ENCODE data around the gene ADAMTS6.

The ADAMTS6 gene

DNA sequence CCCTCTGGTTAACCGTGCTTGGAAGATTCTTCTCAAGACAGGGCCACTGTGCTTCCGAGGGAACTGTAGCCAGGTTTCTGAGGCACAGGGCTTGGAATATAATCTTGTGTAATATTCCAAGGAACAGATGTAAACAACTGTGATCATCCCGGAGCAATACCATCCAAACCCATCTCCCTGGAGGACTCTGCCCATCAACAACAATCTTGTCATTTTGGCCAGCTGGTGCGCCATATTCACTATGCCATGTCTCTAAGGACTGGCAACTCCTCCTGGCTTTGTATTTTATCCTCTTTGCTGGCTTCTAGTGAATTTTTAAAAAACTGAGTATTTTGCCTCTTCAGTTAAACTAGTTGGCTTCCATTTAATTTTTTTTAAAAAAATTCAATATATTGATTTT is 349.3 kb downstream of the ADAMTS6 start:
- DNase-seq = no peak

DNA sequence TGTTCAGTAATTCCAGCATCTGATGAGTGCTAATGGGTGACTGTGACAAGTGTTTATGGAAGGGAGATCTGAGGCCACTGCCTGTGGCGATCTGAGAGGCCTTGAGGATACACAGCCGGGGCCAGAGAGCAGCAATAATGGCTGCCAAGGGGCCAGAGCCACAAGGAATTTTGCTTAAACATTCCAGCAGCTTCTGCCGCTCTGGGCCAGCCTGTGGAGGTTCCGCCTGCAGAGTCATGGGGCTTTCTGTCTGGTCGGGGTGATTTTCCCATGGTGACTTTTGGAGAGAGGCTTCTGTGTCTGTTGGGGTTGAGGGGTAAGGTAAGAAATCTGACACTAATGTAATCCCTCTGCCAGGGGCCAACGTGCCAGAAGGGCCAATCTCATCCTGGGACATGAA is 353.5 kb downstream of the ADAMTS6 start:
- no peak for DNase-seq

DNA sequence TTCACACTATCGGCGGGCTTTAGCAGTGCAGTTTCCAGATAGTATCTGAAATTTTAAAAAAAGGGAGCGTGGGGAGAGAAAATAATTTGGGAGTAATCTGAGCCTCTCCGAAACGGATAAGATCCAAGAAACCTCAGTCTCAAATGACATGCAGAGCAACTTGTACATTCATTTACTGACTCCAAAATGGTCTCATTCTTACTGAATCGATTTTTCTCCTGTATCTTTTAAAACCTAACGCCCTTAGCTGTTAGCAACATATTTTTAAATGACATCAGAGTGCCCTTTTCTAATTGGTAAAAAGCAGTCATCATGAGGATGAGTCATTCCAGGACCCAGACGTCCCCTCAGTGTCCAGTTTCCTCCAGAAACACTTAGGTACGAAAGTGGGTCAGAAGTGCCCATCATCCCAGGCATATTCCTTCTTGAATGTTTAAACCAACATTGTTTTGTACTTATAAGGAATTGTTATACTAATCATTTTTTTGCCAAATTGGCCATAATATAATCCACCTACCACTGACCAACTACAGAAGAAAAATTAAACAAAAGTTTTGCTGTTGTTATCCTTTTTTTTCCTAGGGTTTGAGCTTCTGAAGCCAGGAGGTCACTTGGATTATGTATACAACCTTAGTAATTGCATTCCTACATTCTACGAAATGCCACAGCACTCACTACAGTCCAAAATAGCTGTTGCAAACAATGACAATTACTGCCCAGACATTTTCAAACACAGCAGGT is 354.4 kb downstream of the ADAMTS6 start:
- no peak for DNase-seq

DNA sequence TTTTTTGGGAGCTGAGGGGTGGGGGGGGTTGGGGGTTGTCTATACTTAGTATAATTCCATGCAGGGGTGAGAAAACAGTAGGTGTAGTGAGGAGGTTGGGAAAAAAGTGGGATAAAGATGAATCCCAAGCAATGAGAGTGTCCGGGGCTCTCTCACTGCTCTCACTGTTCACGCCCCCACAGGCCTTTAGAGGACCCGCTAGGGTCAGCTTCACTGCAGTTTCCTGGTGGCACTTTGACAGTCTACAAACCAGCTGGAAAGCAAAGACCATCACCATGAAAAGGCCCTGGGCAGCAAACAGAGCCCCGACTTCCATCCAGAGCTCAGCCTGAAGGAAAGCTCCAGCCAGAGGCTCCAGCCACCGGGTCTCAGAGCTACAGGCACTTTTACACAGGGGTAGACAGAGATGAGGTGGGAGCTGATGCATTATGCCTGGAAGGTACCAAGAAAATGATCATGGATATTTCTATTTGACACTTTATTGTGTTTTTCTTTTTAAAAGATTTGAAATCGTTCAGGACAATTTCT is 355.1 kb downstream of the ADAMTS6 start:
- no peak for DNase-seq

DNA sequence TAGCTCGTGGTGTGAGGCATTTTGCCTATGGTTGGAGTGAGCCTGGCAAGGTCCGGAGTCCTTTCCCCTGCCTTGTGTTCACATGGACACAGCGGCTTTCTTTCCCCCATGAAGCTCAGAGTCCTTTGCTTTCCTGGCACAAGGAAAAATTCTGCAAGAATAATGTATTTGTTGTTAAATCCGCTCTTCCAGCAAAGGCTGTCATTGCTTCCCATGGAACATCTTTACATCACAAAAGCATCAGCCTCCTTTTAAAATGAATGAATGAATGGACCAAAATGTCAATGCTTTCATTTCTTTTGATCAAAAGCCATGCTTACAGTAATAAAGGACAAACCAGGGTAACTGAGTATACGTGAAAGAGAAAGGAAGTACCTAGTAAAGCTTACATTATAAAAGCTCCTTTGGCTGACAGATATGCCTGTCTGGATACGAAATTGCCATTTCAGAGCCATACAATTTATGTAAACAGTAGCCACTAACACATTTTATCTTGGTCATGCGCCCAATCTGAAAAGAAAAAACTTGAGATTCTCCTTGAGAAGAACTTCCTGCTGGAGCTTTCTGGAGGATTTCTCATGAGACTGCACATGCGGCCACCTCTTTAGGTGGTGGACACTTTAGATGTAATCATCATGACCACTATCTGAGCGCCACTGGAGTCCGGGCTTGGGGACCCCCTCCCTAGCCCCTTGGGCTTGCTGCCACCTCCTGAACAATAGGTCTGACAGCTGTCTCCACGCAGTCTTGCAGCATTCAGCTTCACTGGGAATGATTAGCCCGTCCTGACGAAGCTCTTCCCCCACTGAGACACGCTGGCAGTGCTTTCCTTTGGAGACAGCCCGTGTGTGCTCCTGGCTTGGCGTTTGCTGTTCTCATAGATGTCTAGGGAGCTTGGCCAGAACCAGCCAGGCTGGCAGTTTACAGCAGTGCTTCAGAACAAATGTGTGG is 355.9 kb downstream of the ADAMTS6 start:
- DNase-seq = no peak

DNA sequence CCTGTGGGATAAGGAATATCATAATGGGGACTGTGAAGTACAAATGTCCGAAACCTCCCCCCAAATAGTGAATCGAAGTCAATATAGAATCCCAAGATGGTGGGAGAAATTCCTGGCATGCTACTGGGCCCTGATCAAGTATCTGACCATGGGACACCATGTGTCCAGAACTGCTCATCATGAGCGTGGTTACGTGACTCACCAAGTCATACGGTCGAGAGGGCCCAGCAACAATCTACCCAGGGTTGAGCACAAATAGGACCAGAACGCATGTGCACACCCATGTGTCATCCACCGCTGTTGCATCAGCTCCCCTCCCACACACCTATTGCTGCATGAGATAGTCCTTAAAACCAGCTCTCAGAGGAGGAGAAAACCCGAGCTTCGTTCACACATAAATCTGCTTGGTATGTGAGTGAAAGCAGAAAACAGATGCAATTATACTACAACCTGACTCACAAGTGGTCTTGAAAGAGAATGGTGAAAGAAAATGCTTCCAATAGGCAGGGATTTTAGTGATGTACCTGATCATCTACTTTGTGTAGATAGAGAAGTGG is 359.8 kb downstream of the ADAMTS6 start:
- no peak for DNase-seq

DNA sequence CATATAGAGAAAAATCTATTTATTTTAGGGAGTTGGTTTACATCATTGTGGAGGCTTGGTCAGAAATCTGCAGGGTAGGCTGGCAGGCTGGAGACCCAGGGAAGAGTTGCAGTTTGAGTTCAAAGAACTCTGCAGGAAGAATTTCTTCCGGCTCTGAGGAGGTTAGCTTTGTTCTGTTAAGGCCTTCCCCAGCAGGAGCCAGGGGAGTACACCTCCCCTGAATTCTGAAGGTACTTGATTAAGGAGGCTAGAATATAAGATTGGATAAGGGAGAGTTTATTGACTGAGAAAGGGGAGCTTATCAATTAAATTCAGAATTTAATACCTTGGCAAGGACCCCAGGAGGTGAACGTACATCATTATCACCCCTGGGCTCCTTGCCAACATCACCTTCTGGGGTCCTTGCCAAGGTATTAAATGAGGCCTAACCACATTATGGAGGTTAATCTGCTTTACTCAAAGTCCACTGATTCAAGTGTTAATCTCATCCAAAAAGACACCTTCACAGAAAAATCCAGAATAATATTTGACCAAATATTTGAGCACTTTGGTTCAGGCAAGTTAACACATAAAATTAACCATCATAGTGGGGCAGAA is 361.3 kb downstream of the ADAMTS6 start:
- DNase-seq = no peak

DNA sequence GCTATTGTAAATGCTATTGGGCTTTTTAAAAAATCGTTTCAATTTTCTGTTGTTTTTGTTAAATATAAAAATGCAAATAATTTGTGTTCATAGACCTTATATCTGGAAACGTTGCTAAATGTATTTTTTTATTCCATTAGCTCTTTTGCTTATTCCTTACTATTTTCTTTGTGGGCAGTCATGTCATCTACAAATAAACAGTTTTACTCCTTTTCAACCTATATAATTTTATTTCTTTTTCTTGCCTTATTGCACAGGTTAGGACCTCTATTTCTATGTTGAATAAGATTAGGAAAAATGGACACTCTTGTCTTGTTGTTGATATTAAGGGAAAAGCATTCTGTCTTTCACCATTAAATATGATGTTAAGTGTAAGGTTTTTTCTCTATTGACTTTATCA is 364.2 kb downstream of the ADAMTS6 start:
- DNase-seq = no peak

DNA sequence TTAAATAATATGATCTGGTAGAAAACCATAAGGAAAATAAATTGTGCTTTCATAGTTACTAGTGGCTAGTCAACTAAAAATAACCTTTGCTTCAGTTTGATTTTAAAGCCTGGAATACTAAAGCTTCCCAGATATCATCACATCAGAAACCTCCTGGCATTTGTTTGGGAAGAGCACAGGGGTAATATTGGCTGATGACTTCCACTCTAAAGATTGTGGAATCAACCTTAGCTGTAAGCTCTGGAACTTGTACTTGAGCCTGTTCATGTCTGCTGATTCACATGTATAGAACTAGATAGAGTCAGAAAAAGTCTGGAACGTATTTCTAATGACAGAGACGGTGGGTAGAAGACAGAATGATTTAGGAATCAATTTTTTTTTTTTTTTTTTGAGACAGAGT is 367.9 kb downstream of the ADAMTS6 start:
- no peak for DNase-seq

DNA sequence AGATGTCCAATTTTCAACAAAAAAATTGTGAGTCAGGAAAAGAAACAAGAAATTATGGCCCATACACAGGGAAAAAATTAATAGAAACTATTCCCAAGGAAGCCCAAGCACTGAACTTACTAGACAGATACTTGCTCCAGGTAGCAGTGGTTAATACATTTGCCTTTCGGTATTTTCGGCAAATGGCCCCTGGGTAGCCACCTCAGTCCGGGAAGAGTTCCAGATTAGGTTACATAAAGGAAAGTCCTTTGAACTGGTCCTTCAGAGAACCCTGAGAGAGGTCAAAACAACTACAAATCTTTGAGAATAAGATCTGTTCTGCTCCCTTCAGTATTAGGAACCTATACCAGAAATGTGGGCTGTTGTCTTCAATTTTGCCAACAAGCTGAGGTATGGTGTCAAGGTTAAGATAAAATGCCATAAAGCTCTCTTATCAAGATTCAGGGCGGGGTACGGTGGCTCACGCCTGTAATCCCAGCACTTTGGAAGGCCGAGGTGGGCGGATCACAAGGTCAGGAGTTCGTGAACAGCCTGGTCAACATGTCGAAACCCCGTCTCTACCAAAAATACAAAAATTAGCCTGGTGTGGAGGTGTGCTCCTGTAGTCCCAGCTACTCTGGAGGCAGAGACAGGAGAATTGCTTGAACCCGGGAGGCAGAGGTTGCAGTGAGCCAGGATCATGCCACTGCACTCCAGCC is 369.6 kb downstream of the ADAMTS6 start:
- no peak for DNase-seq

DNA sequence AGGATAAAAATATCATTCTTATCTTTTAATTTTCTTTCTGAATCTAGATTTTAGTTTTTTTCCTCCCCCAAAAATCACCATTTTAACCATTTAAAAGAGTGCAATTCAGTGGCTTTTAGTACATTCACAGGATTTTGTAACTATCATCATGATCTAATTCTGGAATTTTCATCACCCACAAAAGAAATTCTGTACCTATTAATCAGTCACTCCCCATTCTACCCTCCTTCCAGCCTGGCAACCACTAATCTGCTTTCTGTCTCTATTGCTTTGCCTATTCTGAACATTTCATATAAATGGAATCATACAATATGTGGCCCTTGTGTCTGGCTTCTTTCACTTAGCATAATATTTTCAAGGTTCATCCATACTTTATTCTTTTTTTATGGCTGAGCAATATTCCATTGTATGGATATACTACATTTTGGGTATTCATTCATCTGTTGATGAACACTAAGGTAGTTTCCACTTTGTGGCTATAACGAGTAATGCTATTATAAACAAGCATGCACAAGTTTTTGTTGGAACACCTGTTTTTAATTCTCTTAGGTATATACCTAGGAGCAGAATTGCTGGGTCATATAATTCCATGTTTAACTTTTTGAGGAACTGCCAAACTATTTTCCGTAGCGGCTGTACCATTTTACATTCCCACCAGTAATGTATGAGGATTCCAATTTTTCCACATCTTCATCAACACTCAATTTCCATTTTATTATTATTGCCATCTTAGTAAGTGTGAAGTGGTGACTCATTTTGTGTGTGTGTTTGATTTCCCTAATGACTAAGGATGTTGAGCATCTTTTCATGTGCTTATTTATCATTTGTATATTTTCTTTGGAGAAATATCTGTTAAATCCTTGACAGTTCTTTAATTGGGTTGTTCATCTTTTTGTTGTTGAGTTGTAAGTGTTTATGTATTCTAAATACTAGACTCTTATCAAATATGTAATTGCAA is 372.7 kb downstream of the ADAMTS6 start:
- no peak for DNase-seq

DNA sequence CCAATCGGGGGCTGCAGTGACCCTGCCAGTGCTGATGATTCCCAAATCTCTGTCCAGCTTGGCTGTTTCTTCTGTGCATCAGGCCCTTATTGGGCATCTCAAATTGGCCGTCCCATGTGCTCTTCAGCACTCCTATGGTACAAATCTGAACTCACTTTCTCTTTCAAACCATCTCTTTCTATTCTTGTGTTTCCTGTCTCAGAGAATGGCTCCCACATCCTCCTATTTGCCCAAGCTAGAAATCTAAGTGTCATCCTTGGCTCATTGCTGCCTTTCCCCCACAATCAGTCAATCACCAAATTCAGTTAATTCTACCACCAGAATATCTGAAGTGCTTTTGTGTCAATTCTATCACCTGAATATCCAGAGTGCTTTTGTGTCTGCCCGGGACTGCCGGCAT is 376.4 kb downstream of the ADAMTS6 start:
- DNase-seq = no peak

DNA sequence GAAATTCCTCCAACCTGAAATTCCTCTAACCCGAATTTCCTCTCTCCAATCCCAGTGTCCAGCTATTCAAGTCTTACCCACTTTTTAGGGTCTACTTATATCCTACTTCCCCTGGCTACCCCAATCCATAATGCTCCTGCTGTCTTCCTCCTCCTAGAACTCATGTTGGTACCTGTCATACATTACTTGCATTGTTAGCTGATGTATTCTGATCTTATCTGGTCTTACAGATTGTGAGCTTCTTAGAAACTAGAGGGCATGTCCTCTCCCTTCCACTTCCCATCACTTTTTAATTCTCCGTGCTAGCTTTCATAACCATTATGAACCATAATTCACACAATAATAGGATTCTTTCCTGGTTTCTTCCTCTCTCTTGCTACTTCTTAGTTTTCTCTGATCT is 376.9 kb downstream of the ADAMTS6 start:
- no peak for DNase-seq

DNA sequence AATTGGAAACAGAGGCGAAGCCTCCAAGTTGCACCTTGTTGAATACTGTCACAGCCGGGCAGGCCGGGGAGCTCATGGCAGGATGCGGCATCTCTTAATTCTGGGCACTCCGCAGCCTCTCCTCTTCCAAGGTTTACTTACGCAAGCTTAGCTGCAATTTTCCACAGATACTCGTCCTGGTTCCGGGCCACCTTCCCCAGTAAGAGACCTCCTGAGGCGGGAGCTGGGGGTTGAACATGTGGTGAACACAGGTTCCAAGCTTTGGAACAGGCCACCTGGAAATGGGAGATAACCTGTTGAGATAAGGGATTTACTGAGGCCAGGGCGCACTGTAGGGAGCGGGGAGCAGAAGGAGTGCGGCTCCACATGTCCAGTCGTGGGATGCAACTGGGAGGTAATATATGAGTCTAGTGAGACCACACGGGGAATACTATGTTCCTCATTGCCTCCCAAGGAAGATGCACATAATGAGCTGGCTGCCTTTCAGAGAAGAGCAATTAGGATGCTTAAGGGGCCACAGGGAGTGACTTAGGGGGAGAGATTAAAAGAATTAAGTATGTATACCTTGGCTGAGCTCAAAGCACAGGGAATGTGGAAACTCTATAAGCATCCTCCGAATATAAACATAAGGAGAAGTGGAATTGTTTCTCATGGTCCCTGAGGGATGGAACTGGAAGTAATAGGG is 377.8 kb downstream of the ADAMTS6 start:
- DNase-seq = peak; percentile 54

DNA sequence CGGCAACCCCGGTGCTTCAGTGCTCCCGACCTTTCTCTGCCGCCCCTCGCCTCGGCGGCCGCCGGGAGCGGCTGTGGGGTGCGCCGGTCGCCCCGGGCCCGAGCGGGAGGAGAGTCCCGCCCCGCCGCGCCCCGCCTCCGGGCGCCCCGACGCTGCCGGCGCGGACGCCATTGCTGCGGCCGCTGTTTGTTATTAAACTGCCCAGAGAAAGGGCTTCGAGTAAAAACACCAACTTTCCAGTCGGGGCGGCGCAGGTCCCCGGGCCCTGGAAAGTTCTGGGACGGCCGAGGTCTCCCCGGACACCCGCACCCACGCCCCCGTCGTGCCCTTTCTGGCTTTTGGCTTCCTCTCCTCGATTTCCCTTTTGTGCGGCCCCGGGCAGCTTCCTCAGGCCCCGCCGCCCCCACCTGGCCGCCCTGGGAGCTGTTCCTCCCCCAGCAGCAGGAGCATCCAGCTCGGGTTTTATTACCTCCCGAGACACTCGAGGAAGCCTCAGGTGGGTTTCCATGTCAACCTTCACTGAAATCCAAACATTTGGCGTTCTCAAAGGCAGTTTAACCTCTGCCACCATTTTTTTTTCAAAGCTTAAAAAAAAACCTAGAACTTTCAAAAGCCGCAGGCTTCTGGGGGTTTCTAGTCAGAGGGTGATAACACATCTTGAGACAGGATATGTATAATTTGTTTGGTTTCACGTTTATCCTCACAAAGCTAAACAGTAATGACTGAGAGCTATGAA is 378.6 kb downstream of the ADAMTS6 start:
- DNase-seq = peak; percentile 82

DNA sequence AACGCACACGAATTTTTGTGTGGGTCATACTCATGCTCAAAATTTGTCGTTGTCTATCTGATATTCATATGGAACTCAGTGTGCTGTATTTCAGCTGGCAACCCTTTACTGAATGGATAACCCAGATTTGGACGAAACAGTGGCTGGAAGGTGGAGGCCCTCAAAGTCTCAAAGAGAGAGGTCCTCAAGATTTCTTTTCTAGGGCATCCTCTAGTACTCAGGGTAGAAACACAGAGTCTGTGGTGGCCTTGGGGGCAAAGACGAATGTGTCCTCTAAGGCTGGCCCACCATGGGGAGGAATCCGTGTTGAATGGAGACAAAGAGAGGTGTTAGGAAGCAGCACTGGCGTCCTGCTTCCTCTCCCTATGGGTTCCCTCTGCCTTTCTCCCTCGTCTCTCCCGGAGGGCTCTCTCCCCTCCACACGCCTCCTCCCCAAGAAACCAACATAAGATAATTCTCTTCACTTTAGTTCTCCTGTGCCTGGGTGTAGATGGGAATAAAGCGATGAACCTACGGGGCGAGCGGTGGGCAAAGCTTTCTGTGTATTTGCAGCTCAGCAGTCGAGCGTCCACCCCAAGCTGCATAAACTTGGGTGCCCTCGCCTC is 379.2 kb downstream of the ADAMTS6 start:
- DNase-seq = no peak

DNA sequence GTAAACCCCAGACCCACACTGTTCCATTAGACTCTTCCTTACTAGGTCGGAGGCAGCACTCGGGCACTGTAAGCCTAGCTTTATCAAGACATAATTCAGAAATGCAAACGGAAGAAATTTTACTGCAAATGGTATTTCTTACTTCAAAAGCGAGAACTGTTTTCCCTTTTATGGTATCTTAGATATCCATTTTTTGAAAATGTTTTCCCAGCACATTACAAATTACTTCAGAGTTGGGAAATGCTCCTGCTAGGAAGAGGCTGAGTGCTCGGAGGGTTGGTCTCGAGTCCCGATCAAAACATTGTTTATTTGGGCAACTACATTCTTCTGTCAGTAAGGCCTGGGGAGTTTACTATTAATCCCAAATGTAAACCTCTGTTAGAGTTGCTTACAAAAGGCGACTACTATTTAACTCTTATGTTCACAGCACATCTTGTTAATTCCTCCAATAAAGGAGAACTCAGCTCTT is 380.1 kb downstream of the ADAMTS6 start:
- DNase-seq = no peak

DNA sequence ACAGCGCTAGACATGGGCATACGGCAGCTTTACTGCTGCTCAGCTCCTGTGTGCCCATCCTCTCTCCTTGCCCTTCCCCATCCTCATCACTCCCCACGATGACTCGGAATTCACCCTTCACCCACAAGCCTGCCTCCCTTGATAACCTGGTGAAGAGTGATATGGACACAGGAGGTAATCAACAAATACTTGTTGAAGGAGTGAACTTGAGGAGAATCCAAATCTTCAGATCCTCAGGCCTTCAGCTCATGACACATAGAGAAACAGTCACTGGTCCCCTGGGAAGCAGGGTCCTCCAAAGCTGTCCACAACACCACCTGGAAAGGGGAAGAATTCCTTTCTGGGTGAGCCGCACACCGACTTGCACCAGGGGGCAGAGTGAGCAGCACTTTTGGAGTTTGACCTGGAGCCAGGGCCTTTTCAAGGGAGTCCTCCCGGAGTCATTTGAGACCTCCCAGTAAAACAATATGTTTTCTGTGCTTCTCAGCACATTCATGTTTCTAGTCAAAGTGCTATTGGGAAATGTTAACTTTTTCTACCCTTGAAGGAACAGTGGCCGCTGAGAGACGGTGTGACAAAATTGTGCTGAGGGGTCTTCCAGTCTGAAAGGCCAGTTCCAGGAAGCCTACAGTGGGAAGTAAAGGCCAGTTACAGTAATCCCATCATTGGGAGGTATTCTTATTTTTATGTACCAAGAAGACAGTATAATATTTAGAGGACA is 380.6 kb downstream of the ADAMTS6 start:
- peak; percentile 71 for DNase-seq

Data from left hindlimb (tissue), 1 donor.